ENCODE measurements around the gene DZANK1. TPM values are rescaled to one million over a fixed set of nuclear protein-coding genes. Genes with fewer than 3 reads are reported as not detected.

DZANK1 gene
- total and polyA plus RNA-seq, 2 of the 8 experiments (the other 6 are each of a cell fraction or from before 2014, with no cell fraction given) = 8.0 to 9.9 TPM

GRCh38 chr20:18403269-18403668, 63.6 kb downstream of the DZANK1 start (continued):
- no peak for TF ChIP-seq SIX5 (IDR thresholded peaks at IDR 0.05; ENCODE audit: low read depth, low read length)
- no peak for TF ChIP-seq ZNF274 (IDR thresholded peaks at IDR 0.05; ENCODE audit: borderline replicate concordance, extremely low read depth, low read length)
- no peak for TF ChIP-seq BCL11A (IDR thresholded peaks at IDR 0.05; ENCODE audit: low read depth in 2 of 2, low read length in 2 of 2)
- no peak for TF ChIP-seq EP300 (IDR thresholded peaks at IDR 0.05; ENCODE audit: borderline replicate concordance in 1 of 2, low read depth in 2 of 2, low read length in 2 of 2)
- TF ChIP-seq CTBP2 (IDR thresholded peaks at IDR 0.05; ENCODE audit: borderline replicate concordance, insufficient read depth, insufficient read length, low read length) = no peak
- no peak for TF ChIP-seq ASH2L (IDR thresholded peaks at IDR 0.05; ENCODE audit: low read length)
- no peak for TF ChIP-seq POLR2A (IDR thresholded peaks at IDR 0.05; ENCODE audit: control extremely low read depth in 1 of 2, low read depth in 2 of 2, low read length in 2 of 2)
- TF ChIP-seq HDAC6 (IDR thresholded peaks at IDR 0.05; ENCODE audit: low read depth, low read length) = no peak
- TF ChIP-seq CTCF (IDR thresholded peaks at IDR 0.05; ENCODE audit: control extremely low read depth in 1 of 3, insufficient read depth in 1 of 3, low read depth in 1 of 3, low read length in 3 of 3) = no peak
- no peak for TF ChIP-seq SP1 (IDR thresholded peaks at IDR 0.05; ENCODE audit: low read depth, low read length)
- no peak for TF ChIP-seq GTF2F1 (IDR thresholded peaks at IDR 0.05; ENCODE audit: borderline replicate concordance, low read depth, low read length)
- no peak for TF ChIP-seq GABPA (IDR thresholded peaks at IDR 0.05; ENCODE audit: borderline replicate concordance, insufficient read depth, low read length)
- TF ChIP-seq SIN3A (conservative IDR thresholded peaks at IDR 0.05 in 1 of 2, IDR thresholded peaks at IDR 0.05 in 1 of 2; ENCODE audit: low read depth in 1 of 2, low read length in 2 of 2) = no peak
- TF ChIP-seq SRF (IDR thresholded peaks at IDR 0.05; ENCODE audit: low read depth, low read length) = no peak
- no peak for TF ChIP-seq E2F6 (IDR thresholded peaks at IDR 0.05)
